ENCODE measurements around the gene SLC29A3. TPM values are rescaled to one million over a fixed set of nuclear protein-coding genes. Genes with fewer than 3 reads are reported as not detected.

Gene SLC29A3
- total RNA-seq, 1 donor = 2.2 TPM

GRCh38 chr10:71280216-71280615 lies 38.8 kb upstream of the SLC29A3 start:
- DNase-seq (ENCODE audit: low read depth) = no peak
- no peak overlapping the region for H3K4me3 ChIP-seq (ENCODE audit: low read depth, low read length)
- TF ChIP-seq, protein P1, sequence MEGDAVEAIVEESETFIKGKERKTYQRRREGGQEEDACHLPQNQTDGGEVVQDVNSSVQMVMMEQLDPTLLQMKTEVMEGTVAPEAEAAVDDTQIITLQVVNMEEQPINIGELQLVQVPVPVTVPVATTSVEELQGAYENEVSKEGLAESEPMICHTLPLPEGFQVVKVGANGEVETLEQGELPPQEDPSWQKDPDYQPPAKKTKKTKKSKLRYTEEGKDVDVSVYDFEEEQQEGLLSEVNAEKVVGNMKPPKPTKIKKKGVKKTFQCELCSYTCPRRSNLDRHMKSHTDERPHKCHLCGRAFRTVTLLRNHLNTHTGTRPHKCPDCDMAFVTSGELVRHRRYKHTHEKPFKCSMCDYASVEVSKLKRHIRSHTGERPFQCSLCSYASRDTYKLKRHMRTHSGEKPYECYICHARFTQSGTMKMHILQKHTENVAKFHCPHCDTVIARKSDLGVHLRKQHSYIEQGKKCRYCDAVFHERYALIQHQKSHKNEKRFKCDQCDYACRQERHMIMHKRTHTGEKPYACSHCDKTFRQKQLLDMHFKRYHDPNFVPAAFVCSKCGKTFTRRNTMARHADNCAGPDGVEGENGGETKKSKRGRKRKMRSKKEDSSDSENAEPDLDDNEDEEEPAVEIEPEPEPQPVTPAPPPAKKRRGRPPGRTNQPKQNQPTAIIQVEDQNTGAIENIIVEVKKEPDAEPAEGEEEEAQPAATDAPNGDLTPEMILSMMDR (IDR thresholded peaks at IDR 0.05; ENCODE audit: insufficient read depth, low read depth, low read length) = no peak

DNA sequence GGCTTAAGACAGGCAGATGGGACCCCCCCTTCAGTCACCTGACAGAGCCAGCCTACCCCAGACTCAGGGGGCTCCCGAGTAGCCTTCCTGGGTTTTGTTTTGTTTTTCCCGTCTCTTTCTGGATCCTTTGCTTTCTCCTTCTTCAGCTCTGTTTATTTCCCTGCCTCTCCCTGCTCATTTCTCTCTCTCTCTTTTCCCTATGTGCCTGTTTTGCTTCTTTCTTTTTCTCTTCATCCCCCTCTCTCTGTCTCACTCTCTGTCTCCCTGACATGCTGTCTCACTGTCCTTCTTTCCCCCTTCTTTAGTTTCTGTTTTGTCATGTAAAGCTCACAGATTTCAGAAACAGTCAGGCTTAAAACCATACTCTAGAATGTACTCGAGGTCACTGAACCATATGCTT lies 38.2 kb upstream of the SLC29A3 start:
- TF ChIP-seq, protein P1 (IDR thresholded peaks at IDR 0.05; ENCODE audit: insufficient read depth, low read depth, low read length) = no peak
- DNase-seq (ENCODE audit: low read depth) = no peak
- H3K4me3 ChIP-seq (ENCODE audit: low read depth, low read length) = no peak overlapping the region

DNA sequence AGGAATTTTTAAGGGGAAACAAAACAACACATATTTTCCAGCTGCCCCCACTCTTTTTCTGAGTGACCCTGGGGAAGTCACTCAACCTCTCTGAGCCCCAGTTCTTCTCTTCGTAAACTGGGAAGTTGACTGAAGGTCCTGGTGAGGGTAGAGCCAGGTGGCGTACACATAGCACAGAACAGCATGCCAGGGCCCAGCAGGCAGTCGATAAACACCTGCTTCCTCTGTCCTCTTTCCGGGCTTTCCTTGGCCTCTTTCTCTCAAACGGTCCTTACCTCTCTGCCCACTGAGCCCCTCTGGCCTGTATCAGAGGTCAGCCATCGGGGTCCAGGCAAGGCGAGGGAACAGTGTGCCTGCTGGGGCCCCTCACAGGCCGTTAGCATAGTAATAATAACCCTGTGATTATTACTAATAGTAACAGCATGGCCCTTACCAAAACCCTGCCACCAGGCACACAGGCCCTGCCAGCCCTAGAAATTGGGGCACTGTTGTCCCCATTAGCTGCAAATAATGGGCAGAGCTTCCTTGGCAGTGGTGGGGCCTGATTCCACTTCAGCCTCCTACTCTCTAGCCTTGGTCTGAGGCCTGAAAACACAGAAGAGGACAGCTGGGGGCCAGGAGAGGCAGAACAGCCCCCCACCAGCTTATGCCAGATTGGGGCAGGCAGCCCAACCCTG lies 37.3 kb upstream of the SLC29A3 start:
- TF ChIP-seq, protein P1 (IDR thresholded peaks at IDR 0.05; ENCODE audit: insufficient read depth, low read depth, low read length) = no peak
- no peak for DNase-seq (ENCODE audit: low read depth)
- no peak overlapping the region for H3K4me3 ChIP-seq (ENCODE audit: low read depth, low read length)

DNA sequence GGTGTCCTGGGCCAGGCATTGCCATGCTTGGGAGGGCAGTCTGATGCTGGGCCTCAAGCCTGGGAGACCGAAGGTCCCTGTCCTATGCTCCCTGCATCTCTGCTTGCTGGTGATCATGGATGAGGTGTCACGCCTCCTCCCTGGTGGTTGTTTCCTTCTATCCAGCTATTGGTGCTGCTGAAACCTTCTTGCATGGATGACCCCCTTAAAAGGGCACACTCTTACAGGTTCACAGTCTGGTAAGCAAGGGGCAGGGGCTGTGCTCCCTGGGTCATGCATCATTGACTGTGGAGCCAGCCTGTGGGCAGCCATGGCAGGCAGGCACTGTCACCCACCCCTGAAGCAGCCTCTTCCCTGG lies 36.8 kb upstream of the SLC29A3 start:
- DNase-seq (ENCODE audit: low read depth) = no peak
- TF ChIP-seq, protein P1 (IDR thresholded peaks at IDR 0.05; ENCODE audit: insufficient read depth, low read depth, low read length) = no peak
- H3K4me3 ChIP-seq (ENCODE audit: low read depth, low read length) = no peak overlapping the region

DNA sequence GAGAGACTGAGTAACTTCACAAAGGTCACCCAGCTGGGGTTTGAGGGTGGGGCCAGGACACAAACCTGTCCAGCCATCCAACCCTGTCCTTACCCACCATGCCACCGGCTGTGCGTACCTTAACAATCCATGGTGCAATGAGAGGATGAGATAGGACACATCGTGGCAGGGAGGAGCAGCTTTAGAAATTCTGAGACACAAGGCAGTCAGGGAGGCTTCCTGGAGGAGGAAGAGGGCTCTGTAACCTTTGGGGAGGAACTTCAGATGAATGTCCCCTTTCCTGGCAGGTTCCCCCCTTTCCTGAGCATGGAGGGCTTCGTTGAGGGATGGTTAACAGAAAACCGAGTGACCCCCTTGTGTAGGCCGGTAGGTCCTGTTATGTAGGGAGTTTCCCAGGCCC lies 35.6 kb upstream of the SLC29A3 start:
- no peak for DNase-seq (ENCODE audit: low read depth)
- TF ChIP-seq, protein P1 (IDR thresholded peaks at IDR 0.05; ENCODE audit: insufficient read depth, low read depth, low read length) = no peak
- H3K4me3 ChIP-seq (ENCODE audit: low read depth, low read length) = no peak overlapping the region

DNA sequence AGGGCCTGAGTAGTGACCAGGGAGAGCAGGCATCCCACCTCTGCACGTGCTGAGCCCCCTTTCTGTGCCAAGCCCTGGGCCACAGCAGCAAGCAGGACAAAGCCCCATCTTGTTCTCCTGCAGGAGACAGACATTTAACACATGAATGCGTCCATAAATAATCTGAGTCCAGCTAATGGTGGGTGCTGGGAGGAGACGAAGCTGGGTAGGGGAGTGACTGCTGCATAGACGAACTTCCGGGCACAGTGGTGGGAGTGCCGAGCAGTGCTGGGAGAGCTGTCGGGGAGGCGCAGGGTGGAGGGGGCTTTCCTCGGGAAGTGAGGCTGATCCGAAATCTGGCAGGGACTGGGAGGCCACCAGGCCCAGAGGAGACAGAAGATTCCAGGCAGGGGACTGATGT lies 35.2 kb upstream of the SLC29A3 start:
- DNase-seq (ENCODE audit: low read depth) = no peak
- TF ChIP-seq, protein P1 (IDR thresholded peaks at IDR 0.05; ENCODE audit: insufficient read depth, low read depth, low read length) = no peak
- H3K4me3 ChIP-seq (ENCODE audit: low read depth, low read length) = no peak overlapping the region

Data from fibroblast of villous mesenchyme (primary cell).